Measurements from ENCODE around the gene MXRA8. TPM values are rescaled to one million over a fixed set of nuclear protein-coding genes. Genes with fewer than 3 reads are reported as not detected.

MXRA8 gene
- polyA plus RNA-seq, 4 donors = 164 to 219 (median 209) TPM

DNA sequence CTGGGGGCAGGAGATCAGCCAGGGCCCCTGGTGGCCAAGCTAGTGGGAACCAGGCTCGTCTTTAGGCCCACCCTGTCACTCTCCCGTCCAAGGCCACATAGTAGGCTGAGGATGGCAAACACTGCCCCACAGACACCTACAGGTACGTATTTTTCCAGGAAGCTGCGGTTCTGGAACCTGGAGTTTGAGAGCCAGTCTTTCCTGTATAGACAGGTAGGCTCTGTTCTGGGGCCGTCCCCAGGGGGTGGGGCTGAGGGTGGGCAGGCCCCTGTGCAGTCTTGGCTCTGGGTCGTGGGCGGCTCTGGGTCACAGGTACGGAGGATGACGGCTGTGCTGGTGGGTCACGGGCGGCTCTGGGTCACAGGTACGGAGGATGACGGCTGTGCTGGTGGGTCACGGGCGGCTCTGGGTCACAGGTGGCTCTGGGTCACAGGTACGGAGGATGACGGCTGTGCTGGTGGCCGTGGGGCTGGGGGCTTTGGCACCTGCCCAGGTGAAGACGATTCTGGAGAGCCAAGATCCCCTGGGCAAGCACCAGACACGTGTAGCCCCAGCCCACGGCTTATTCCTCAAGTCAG, 47.8 kb downstream of the MXRA8 start:
- DNase-seq (ENCODE audit: low read depth in 4 of 4, low spot score in 2 of 4) = no peak

DNA sequence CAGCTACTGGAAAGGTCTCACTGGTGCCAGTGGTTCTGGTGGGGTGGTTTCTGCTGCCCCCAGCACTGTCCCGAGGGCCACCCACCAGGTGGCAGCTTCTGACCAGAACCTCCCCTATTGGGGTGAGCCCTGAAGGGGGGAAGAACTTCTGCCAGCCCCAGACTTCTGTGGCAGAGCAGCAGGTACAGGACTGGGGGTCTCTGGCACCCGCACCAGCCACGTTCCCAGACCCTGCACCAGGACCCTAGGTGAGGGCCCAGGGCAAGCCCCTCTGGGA, 48.3 kb downstream of the MXRA8 start:
- no peak for DNase-seq (ENCODE audit: low read depth in 4 of 4, low spot score in 2 of 4)

DNA sequence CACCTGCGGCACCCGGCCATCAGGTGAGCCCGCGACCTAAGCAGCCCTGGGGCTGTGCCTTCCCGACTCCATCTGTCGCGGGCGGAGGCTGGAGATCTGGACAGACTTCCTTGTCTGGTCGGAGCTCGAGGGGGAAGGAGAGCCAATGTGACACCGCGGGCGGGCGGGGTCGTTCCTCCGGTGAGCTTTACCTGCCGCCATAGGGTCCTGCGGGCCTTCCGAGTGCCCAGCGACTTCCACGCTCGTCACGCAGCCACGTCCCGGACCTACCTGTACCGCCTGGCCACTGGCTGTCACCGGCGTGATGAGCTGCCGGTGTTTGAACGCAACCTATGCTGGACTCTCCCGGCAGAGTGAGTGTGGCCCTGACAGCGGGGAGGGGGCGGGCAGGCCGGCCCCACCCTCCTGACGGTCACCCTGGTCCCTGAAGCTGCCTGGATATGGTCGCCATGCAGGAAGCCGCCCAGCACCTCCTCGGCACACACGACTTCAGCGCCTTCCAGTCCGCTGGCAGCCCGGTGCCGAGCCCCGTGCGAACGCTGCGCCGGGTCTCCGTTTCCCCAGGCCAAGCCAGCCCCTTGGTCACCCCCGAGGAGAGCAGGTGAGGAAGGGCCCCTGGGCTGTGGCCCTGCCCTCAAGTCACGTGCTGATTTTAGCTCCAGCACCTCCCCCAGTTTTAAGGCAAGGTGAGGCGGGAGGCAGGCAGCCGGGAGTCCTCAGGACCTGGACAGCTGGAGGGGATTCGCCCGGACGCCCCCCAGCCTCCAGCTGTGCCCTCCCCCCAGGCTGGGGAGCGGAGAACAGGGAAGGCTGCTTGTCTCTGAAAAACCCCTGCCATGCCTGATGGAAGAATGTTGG, 48.9 kb downstream of the MXRA8 start:
- no peak for DNase-seq (ENCODE audit: low read depth in 4 of 4, low spot score in 2 of 4)

DNA sequence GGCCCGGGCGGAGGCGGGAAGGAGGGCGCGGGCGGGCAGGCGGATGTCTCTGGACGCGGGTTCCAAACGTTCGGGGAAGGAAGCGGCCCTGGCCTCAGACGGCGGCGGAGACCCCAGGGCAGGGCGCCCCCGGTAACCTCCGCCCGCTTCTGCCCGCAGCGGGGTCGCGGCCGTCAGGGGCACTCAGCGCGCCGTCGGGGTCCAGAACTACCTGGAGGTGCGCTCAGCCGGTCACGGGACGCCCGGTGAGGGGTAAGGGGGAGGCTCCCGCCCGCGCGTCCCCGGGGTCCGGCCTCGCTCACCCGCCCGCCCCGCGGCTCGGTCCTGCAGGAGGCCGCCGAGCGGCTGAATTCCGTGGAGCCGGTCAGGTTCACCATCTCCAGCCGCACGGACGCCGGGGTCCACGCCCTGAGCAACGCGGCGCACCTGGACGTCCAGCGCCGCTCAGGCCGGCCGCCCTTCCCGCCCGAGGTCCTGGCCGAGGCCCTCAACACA, 49.6 kb downstream of the MXRA8 start:
- DNase-seq (ENCODE audit: low read depth in 4 of 4, low spot score in 2 of 4) = no peak

DNA sequence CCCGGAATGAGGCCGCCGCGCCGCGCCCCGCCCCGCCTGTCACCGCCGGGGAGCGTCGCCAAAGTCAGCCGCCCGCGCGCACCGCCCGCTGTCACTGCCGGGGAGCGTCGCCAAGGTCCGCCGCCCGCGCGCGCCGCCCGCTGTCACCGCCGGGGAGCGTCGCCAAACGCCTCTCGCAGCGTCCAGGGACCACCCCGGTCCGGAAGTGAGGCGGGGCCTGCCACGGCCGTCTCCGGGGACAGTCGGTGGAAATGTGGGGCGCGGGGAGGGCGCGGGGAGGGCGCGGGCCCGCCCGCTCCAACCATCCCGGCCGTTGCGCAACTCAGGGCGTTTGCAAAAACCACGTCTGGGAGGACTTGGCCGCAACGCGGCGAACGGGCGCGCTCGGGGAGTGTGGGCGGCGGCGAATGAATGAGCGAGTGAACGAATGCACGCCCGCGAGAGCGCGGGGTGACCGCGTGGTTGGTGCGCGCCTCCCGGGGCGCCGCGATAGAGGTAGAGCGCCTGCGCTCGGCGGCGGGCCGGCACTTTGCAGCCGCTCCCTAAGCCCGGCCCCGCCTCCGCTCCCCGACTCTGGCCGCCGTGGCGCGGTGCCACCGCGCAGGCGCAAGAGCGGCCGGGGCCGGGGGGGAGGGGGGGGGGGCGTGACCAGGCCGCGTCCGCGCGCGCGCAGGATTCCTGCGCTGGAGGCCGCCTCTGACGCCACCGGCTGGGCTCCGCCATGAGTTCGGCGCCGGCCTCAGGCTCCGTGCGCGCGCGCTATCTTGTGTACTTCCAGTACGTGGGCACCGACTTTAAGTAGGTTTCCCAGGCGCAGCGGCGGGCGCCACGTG, 50.2 kb downstream of the MXRA8 start, which contains the start of the genes ACAP3 and PUSL1:
TSS of gene ACAP3 (minus strand) at position 8 of the 833 bp plus-strand sequence. CDS start 115 bp downstream, outside the sequence.
TSS of gene PUSL1 (plus strand) at position 675 of the 833 bp plus-strand sequence. CDS start at position 722, 47 bp downstream.
- DNase-seq (ENCODE audit: low read depth in 4 of 4, low spot score in 2 of 4) = peak; percentile 68 to 79 (median 78)

DNA sequence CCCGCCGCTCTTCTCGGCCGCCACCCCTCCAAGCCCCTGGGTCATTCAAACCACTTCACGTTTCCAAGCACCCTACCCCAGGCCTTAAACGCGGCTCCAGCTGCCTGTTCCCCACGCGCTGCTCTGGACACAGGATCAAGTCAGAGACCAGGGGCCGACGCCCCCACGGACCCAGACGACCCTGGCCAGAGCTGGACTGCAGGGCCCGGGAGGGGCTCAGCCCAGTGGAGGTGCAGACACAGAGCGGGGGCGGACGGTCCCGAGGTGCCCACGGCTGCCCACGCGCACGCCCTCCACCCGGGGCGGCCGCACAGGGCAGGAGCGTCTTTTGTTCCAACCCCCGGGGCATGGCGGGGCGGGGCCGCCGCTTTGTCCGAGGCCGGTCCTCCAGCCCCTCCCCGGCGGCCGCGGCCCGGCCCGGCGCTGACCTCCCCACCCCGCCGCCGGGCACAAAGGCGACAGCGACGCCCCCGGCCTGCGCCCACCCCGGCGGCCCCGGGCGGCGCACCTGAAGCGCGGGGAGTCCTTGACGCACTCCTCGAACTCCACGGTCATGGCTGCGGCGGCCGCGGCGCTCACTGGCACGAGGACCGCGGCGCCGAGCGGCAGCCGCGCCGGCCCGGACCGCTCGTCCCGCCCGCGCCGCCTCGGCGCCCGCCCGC, 51.0 kb downstream of the MXRA8 start:
- no peak for DNase-seq (ENCODE audit: low read depth in 4 of 4, low spot score in 2 of 4)

DNA sequence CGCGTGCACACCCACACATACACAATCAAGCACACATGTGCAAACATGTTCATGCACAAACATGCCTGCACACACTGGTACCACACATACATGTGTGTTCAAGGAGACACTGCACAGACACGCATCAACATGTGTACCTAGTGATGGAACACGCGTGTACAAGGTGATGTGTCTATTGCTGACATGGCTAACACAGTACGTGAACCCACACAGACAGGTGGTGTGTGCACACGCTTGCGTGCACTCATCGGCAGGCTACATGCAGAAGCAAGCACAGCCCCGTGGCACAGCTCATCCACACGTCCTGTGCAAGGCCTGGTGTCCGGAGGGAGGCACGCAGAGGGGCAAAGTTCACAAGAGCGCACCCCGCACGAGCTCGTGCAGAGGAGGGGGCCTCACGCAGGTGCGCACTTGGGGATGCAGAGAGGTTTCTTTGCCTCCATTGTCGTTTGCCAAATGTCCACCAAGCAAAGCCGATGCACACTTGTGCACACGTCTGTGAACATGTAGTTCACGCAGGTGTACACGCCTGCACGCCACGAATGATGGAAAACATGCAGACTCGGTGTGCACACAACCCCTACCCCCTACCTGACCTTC, 51.6 kb downstream of the MXRA8 start:
- no peak for DNase-seq (ENCODE audit: low read depth in 4 of 4, low spot score in 2 of 4)

DNA sequence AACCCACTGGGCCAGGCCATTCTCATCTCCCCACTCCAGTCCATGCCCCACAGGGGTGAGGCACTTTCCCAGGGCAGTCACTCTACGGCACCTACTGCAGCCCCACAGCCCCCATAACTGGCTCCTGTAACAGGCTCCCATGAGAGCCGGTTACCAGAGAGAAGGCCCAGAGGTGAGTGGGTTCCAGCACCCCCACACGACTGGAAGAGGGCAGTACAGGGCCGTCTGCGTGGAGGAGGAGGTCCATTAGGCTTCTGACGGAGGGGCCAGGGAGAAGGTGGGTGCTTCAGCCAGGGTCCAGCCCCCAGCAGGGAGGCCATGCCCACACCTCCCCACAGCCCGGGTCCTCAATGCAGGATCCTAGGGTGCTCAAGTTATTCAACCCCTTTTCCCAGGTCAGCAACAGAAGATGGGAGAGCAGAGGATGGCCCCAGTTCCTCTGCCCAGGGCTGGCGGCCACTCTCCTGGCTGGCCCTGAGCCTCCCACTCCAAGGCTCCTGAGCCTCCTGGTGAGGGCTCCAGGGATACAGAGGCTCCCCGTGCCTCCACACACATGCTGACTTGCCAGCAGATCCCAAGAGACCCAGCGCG, 52.2 kb downstream of the MXRA8 start:
- DNase-seq (ENCODE audit: low read depth in 4 of 4, low spot score in 2 of 4) = no peak

DNA sequence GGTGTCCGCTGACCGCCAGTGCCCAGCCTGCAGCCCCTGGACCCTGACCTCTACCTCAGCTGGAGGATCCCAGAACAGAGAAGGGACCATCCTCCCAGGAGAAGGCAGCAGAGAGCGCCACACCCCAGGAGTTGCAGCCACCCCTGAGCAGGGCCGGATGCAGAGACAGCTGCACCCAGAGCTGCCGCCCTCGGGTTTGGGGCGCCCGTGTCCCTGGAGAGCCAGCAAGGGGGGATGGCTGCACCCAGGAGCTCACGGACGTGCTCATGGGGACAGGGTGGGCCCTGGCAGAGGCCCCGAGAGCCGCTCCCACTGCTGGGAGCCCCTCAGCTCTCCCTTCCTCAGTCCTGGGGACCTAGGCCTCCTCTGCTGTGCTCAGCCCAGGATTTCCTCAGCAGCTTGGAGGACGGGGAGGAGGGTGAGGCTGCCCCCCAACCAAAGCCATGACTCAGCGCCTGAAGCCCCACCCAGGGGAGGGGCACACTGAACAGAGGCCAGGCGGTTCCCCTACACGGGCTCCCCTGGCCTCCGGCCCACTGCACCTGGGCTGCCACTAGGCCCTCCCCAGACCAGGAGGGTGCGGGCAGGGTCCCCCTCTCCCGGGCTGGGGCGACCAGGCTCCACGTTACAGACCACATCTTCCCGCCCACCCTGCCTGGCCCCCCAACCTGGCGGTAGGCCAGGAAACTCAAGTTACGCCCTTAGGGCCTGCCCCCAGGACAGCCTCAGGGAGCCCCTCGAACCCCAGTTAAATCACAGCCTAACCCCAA, 52.9 kb downstream of the MXRA8 start:
- DNase-seq (ENCODE audit: low read depth in 4 of 4, low spot score in 2 of 4) = no peak

DNA sequence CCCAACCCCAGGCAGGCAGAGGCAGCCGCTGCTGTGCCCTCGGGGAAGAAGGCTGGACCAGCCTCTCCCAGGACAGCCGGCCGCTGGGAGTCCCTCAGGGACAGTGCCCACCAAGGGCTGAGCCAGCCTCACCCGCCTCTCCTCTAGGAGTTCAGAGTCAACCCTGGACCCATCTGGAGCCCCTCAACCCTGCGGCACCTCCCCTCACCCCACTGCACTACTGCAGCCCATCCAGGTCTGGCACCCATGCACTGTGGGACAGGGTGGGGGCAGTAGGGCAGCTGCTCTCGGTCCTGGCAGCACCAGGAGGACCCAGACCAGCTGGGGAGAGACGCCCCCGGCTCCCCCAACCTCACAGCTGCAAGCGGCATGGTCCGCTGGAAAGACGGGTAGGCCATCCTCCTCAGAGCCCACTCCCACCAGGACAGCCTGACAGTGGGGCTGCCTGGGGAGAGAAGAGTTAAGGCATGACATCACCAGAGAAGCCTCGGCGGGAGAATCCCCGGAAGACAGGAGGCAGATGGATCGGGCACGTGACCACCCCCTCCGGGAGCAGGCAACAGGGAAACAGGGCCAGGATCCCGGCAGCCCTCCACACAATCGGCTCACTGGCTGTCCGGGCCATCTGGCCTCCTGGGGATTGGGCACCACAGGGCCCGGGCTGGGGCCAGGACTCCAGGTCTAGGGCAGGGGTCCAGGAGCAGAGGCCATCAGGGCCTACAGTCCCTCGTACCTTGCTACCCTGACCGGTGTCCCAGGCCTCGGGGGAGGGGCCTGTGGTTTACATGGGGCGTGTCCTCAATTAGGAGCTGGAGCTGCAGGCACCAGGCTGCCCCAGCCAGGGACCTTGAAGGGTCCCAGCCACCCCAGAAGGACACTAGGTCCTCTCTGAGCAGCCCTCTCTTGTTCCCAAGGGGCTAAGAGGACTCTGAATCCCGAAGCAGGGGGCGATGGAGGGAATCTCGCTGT, 53.7 kb downstream of the MXRA8 start:
- peak in 1 of 4 donors; percentile 55 for DNase-seq (ENCODE audit: low read depth in 4 of 4, low spot score in 2 of 4)

DNA sequence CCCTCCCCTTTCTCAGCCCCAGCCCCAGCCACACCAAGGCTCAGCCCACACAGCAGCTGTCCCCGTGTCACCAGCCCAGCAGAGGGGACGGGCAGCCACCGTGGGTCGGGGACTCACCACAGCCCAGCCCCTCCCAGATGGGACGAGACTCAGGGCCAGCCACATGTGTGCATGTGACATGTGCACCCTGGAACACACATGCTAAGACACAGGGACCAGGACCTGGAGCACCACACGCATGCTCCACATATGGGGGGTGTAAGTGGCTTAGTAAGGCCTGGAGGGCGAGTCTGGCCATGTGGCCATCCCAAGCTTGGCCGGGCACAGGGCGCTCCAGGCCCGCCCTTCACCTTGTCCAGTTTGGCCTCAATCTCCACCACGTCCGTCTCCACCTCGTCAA, 54.6 kb downstream of the MXRA8 start:
- no peak for DNase-seq (ENCODE audit: low read depth in 4 of 4, low spot score in 2 of 4)

DNA sequence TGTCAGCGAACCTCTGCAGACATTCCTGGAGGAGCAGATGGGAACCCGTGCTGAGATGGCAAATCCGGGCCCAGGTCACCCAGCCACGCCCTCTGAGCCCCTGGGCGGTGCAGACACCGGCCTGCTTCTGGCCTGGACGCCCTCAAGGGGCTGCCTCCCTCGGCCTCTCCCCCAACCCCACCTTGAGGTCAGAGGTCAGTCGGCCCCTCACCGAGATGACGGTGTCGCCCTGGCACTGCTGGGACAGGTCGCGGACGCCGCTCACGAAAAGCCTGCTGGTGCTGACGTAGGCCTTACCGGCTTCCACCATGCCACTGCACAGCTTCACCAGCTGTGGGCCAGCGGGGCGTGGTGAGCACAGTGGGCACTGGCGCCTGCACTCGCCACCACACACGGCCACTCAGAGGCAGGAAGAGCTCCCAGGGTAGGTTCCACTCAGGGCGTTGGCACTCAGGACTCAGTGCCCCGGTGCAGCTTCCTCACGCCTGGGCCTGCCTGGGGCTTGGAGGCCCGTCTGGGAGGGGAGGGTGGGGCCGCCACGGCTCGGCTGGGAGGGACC, 55.3 kb downstream of the MXRA8 start:
- DNase-seq (ENCODE audit: low read depth in 4 of 4, low spot score in 2 of 4) = no peak

Other genes with a start within 250 kb of the MXRA8 start
- gene C1orf159, start 242.5 kb downstream of the MXRA8 start, polyA plus RNA-seq (ENCODE audit: insufficient read length in 4 of 4) = 10 to 100 TPM in 3 of 4 donors, 1 to 10 TPM in 1; 5.5 to 24.1 (median 14.1) TPM
- 1 to 10 TPM in 1 of 4 donors, under 1 TPM in 3; 0.41 to 1.1 (median 0.63) TPM for gene TTLL10, start 184.7 kb downstream of the MXRA8 start, polyA plus RNA-seq (ENCODE audit: insufficient read length in 4 of 4)
- under 1 TPM; 0.29 to 0.79 (median 0.53) TPM for gene TNFRSF18, start 152.0 kb downstream of the MXRA8 start, polyA plus RNA-seq (ENCODE audit: insufficient read length in 4 of 4)
- 1 to 10 TPM; 1.7 to 3.1 (median 2.0) TPM for gene TNFRSF4, start 144.4 kb downstream of the MXRA8 start, polyA plus RNA-seq (ENCODE audit: insufficient read length in 4 of 4)
- 100 to 1,000 TPM; 115 to 144 (median 130) TPM for gene SDF4, start 126.6 kb downstream of the MXRA8 start, polyA plus RNA-seq (ENCODE audit: insufficient read length in 4 of 4)
- 10 to 100 TPM; 19.8 to 24.4 (median 21.4) TPM for gene B3GALT6, start 126.3 kb downstream of the MXRA8 start, polyA plus RNA-seq (ENCODE audit: insufficient read length in 4 of 4)
- 10 to 100 TPM in 3 of 4 donors, 1 to 10 TPM in 1; 7.2 to 17.3 (median 14.9) TPM for gene C1QTNF12, start 111.8 kb downstream of the MXRA8 start, polyA plus RNA-seq (ENCODE audit: insufficient read length in 4 of 4)
- gene UBE2J2, start 84.7 kb downstream of the MXRA8 start, polyA plus RNA-seq (ENCODE audit: insufficient read length in 4 of 4) = 10 to 100 TPM; 40.9 to 68.6 (median 58.4) TPM
- 10 to 100 TPM in 1 of 4 donors, 1 to 10 TPM in 3; 2.4 to 10.2 (median 6.9) TPM for gene SCNN1D, start 78.1 kb downstream of the MXRA8 start, polyA plus RNA-seq (ENCODE audit: insufficient read length in 4 of 4)
- 10 to 100 TPM; 14.9 to 45.2 (median 33.0) TPM for gene ACAP3, start 50.6 kb downstream of the MXRA8 start, polyA plus RNA-seq (ENCODE audit: insufficient read length in 4 of 4)
- 10 to 100 TPM in 2 of 4 donors, 1 to 10 TPM in 2; 7.3 to 12.4 (median 10.7) TPM for gene PUSL1, start 50.0 kb downstream of the MXRA8 start, polyA plus RNA-seq (ENCODE audit: insufficient read length in 4 of 4)
- 100 to 1,000 TPM in 3 of 4 donors, 10 to 100 TPM in 1; 94.8 to 169 (median 129) TPM for gene INTS11, start 33.9 kb downstream of the MXRA8 start, polyA plus RNA-seq (ENCODE audit: insufficient read length in 4 of 4)
- 10 to 100 TPM; 12.4 to 21.1 (median 17.3) TPM for gene CPTP, start 33.8 kb downstream of the MXRA8 start, polyA plus RNA-seq (ENCODE audit: insufficient read length in 4 of 4)
- gene TAS1R3, start 27.3 kb downstream of the MXRA8 start, polyA plus RNA-seq (ENCODE audit: insufficient read length in 4 of 4) = under 1 TPM; 0.28 to 0.70 (median 0.45) TPM
- 10 to 100 TPM; 24.6 to 52.2 (median 45.6) TPM for gene DVL1, start 9.1 kb downstream of the MXRA8 start, polyA plus RNA-seq (ENCODE audit: insufficient read length in 4 of 4)
- 100 to 1,000 TPM in 1 of 4 donors, 10 to 100 TPM in 3; 64.4 to 107 (median 84.7) TPM for gene AURKAIP1, start 16.7 kb upstream of the MXRA8 start, polyA plus RNA-seq (ENCODE audit: insufficient read length in 4 of 4)
- gene CCNL2, start 40.8 kb upstream of the MXRA8 start, polyA plus RNA-seq (ENCODE audit: insufficient read length in 4 of 4) = 100 to 1,000 TPM; 178 to 392 (median 277) TPM
- 100 to 1,000 TPM; 111 to 143 (median 117) TPM for gene MRPL20, start 48.7 kb upstream of the MXRA8 start, polyA plus RNA-seq (ENCODE audit: insufficient read length in 4 of 4)
- 10 to 100 TPM in 3 of 4 donors, 1 to 10 TPM in 1; 5.1 to 27.6 (median 12.1) TPM for gene ANKRD65, start 62.7 kb upstream of the MXRA8 start, polyA plus RNA-seq (ENCODE audit: insufficient read length in 4 of 4)
- 100 to 1,000 TPM in 1 of 4 donors, 10 to 100 TPM in 3; 48.3 to 104 (median 66.7) TPM for gene VWA1, start 77.1 kb upstream of the MXRA8 start, polyA plus RNA-seq (ENCODE audit: insufficient read length in 4 of 4)
- 1 to 10 TPM; 2.6 to 3.7 (median 2.9) TPM for gene ATAD3C, start 91.1 kb upstream of the MXRA8 start, polyA plus RNA-seq (ENCODE audit: insufficient read length in 4 of 4)
- gene ATAD3B, start 113.2 kb upstream of the MXRA8 start, polyA plus RNA-seq (ENCODE audit: insufficient read length in 4 of 4) = 10 to 100 TPM in 3 of 4 donors, 1 to 10 TPM in 1; 9.4 to 29.9 (median 20.5) TPM
- gene ATAD3A, start 153.6 kb upstream of the MXRA8 start, polyA plus RNA-seq (ENCODE audit: insufficient read length in 4 of 4) = 10 to 100 TPM; 15.8 to 31.6 (median 24.4) TPM
- 1 to 10 TPM; 4.3 to 8.4 (median 7.3) TPM for gene TMEM240, start 182.1 kb upstream of the MXRA8 start, polyA plus RNA-seq (ENCODE audit: insufficient read length in 4 of 4)
- 10 to 100 TPM; 76.6 to 95.9 (median 82.9) TPM for gene SSU72, start 216.3 kb upstream of the MXRA8 start, polyA plus RNA-seq (ENCODE audit: insufficient read length in 4 of 4)
- gene FNDC10, start 241.6 kb upstream of the MXRA8 start, polyA plus RNA-seq (ENCODE audit: insufficient read length in 4 of 4) = 1 to 10 TPM; 1.6 to 5.1 (median 4.0) TPM